Neural cell (in vitro differentiated cells): ENCODE data around the gene MOGAT3.

Experiments used
- EP300 ChIP-seq: fragments of 450-650 bp; conservative IDR thresholded peaks from 2 replicates; pipeline ENCODE4 v1.6.1; 2014; ENCODE audit warnings: antibody characterized with exemption, mild to moderate bottlenecking, moderate library complexity; ENCODE audit not compliant: poor library complexity, severe bottlenecking
- EZH2 ChIP-seq: fragments of 200-600, 300-800 bp; shearing (Covaris generic), sonication (generic); IDR thresholded peaks from 2 replicates; pipeline ENCODE4 v1.6.1; 2014; ENCODE audit warnings: antibody characterized with exemption, low read length, borderline replicate concordance, mild to moderate bottlenecking; ENCODE audit not compliant: insufficient read depth, poor library complexity, severe bottlenecking
- POLR2AphosphoS5 ChIP-seq: IDR thresholded peaks from 2 replicates; pipeline ENCODE4 v1.6.1; 2012
- RAD21 ChIP-seq: fragments of 450-650 bp; conservative IDR thresholded peaks from 2 replicates; pipeline ENCODE4 v1.6.1; 2014; ENCODE audit warnings: antibody characterized with exemption, mild to moderate bottlenecking, moderate library complexity
- REST ChIP-seq: IDR thresholded peaks from 2 replicates; pipeline ENCODE4 v1.6.1; 2012; ENCODE audit warnings: borderline replicate concordance
- SMC3 ChIP-seq: fragments of 450-650 bp; conservative IDR thresholded peaks from 2 replicates; pipeline ENCODE4 v1.6.1; 2014; ENCODE audit warnings: antibody characterized with exemption, mild to moderate bottlenecking, moderate library complexity; ENCODE audit not compliant: poor library complexity
- TAF1 ChIP-seq: IDR thresholded peaks from 2 replicates; pipeline ENCODE4 v1.6.1; 2012; ENCODE audit warnings: low read depth
- TF ChIP-seq, protein P1 (sequence below): fragments of 450-650 bp; IDR thresholded peaks from 2 replicates; pipeline ENCODE4 v1.5.1; 2014; ENCODE audit warnings: antibody characterized with exemption, mild to moderate bottlenecking, moderate library complexity; ENCODE audit not compliant: poor library complexity, severe bottlenecking

- TF ChIP-seq POLR2AphosphoS5 = no peak
- TF ChIP-seq EP300 = no peak
- TF ChIP-seq, protein P1, sequence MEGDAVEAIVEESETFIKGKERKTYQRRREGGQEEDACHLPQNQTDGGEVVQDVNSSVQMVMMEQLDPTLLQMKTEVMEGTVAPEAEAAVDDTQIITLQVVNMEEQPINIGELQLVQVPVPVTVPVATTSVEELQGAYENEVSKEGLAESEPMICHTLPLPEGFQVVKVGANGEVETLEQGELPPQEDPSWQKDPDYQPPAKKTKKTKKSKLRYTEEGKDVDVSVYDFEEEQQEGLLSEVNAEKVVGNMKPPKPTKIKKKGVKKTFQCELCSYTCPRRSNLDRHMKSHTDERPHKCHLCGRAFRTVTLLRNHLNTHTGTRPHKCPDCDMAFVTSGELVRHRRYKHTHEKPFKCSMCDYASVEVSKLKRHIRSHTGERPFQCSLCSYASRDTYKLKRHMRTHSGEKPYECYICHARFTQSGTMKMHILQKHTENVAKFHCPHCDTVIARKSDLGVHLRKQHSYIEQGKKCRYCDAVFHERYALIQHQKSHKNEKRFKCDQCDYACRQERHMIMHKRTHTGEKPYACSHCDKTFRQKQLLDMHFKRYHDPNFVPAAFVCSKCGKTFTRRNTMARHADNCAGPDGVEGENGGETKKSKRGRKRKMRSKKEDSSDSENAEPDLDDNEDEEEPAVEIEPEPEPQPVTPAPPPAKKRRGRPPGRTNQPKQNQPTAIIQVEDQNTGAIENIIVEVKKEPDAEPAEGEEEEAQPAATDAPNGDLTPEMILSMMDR = no peak
- TF ChIP-seq RAD21 = no peak
- TF ChIP-seq REST = no peak
- no peak for TF ChIP-seq TAF1
- no peak for TF ChIP-seq EZH2
- TF ChIP-seq SMC3 = no peak
These were observed 40.9 kb upstream of the MOGAT3 start for GRCh38 chr7:101241443-101242349.
